GM21717 (cell line): ENCODE measurements around the gene TEAD1.
"Not testable (repeated sequence)": the region's sequence is repeated elsewhere in the genome, so short reads cannot be mapped to it uniquely, and the experiment has no call there.

Source experiments
- ATAC-seq: cut with Tn5 transposase; IDR thresholded peaks from one replicate; pipeline ENCODE4 v1.9.1; 2021; ENCODE audit warnings: mild to moderate bottlenecking, moderate library complexity; ENCODE audit not compliant: unreplicated experiment

Gene TEAD1

GRCh38 chr11:12856338-12856737, 182.1 kb downstream of the TEAD1 start:
- no peak for ATAC-seq

DNA sequence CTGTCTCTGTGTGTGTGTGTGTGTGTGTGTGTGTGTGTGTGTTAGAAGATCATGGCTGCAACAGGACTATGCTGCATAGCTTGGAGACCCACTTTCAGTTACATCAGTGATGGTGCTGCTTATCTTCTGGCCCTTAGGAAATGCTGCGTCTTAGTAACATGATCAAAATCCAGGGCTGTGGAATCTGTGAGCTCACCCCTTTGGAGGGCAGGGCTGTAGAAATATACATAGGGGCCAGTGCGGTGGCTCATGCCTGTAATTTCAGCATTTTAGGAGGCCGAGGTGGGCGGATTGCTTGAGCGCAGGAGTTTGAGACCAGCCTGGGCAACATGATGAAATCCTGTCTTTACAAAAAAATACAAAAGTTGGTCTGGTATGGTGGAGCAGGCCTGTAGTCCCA, 183.4 kb downstream of the TEAD1 start:
- ATAC-seq: no peak

- ATAC-seq: no peak
These were observed 185.8 kb downstream of the TEAD1 start for GRCh38 chr11:12859872-12860657.

DNA sequence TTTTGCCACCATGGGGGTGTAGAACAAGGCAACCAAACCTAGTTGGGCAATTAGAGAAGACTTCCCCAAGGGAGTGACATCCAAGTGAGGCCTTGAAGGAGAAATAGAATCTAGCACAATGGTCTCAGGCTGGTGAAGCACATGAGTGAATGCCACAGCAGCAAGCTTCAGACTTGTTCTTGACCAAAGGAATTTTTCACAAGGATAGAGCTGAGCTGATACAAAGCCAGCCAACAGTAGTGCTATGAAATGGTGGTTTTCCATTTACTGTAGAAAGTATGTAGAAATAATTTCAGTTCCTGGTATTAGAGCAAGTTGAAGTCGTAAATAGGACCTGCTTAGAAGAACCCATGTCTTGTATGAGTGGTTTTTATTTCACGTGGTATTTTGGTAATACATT, 186.6 kb downstream of the TEAD1 start:
- ATAC-seq: no peak

GRCh38 chr11:12862696-12863469, 188.7 kb downstream of the TEAD1 start:
- no peak for ATAC-seq

DNA sequence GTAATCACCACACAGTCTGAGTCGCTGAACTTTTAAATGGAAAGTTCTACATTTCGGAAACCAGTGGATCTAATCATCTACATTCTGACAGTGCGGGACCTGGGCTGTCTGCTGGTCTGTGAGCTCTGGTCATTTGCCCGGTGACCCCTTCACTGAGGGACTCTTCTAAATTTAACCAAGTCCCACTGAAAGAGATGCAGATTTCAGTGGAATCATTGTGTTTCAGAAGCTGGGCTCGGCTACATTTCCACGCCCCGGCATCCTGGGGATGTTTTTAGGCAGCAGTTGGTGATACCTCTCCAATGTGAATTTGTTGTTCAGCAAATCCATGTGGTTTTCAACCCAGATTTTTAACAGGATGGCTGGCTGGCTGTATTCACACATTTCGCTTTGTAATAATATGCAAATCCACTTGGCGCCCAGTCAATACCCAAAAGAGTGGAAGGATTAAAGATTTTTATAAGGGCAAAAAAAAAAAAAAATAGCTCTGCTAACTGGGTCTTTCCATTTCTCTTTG, 189.4 kb downstream of the TEAD1 start:
- no peak for ATAC-seq

GRCh38 chr11:12864316-12865156, 190.3 kb downstream of the TEAD1 start:
- ATAC-seq: no peak

DNA sequence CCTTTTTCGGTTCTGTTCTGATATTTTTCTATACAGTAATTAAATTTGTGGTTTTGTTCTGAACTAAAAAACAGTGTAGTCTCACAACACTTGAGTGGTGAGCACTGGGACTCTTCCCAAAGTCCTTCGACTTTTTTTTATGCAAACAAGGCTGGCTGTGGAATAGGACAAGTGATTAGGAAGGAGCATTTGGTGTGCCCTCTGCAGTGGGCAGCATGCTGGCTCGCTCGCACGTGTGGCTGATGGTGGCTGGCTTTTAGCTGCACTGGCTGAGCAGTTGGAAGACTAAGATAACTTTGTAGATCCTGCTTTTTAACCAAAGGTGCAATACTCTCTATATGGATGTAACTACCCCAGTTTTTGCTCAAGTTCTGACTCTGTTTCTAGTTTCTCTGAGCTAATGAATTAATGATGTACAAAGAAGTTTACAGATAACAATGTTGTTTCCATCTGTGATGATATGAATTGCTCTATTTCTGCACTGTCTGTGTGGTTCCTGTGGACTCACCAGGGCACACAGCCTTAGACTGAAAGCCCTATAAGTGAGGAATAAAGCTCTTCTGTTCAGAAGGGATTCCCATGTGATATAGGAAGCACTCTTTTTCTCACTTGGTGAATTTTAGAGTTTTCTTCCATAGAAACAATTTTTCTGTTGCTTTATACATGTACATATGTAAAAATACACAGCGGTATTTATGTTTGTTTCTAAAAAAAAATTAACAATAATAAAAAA, 191.8 kb downstream of the TEAD1 start:
- no peak for ATAC-seq

DNA sequence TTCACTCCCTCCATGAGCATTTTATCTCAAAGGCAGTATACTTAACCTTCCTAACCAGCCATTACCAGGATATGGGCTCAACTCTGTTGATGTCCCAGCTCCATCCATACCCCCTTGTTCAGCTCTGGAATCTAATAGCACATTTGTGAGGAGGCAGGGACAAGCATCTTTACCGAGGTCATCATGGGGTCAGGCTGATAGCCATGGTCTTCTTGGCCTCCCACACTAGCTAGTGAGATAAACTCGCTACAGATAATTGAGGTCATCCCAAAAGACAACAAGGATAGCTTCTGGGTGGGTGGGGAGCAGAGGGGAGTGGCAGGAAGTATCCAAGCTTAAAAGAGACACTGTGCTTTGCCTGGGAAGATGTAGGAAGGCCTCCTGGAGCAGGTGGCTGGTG, 193.3 kb downstream of the TEAD1 start:
- no peak for ATAC-seq

DNA sequence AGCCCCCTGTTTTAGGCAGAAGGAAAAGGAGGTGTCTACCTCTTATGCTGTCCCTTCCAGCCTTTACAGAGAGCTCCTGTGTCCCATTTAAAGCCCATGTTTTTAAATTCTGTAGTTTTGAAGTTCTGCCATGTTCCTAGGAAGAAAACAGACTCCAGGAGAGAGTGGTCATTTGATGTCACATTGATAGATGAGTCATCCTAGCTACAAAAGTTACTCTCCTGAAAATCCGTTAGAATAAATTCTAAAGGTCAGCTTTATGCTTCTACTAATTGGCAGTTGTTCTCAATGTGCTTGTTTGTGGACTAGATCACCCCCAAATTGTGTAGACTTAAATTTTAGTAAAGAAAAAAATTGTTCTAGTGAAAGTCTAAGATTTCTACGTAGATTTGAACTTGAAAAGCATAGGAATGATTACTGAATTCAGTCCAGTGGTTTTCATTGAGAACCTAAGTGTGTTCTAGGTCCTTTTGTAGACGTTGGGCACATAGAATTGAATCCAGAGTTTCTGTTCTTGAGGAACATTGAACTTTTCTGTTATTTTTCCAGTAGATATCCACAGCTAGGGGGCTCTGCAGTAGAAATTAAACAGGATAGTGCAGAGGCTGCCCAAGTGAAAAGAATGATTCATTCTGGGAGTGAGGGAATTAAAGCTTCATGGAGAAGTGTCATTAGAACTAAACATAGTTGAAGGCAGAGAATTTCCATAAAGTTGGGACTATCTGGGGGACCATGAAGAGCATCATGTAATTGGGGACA, 194.3 kb downstream of the TEAD1 start:
- ATAC-seq: no peak

DNA sequence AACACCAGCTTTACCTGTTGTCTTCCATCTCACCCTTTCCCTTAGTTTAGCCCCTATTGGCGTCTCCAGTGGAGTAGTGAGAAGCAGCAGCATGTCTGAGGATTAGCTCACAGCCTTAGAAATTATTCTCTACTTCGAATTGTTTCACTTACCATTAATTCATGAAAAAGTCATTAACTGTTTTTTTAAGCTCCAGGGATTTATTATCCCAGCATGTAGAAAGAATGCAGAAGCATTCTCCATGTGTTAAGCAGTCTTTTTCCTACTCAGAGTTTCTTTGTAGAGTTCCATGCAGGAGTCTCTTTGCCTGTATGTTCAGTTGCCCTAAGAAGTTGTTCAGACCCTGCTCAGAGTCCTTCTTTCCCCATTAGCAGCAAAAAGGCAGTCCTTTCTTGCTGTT, 197.0 kb downstream of the TEAD1 start:
- ATAC-seq: no peak

DNA sequence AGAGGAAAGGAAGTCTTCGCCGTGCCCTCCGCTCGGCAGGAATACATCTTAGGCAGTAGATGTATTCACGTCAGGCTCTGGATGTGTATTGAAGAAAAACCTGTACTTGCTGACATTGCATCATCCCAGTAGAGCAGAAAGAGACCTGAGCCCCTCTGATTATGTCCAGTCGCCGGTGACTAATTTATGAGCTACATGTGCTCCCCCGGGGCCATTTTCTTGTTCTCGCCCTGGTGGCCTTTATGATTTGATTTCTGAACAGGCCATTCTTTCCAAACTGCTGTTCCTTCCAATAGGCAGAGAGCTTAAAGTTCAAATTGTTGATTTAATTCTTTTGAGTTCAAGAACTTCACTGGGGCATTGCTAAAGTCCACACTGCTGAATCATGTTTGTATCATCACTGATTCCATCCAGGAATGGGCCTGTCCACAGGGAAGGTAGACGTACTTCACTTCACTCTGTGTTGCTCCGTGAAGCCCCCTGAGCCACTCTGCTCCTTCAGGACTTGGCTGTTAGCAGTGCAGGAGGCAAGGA, 197.6 kb downstream of the TEAD1 start:
- ATAC-seq: no peak

DNA sequence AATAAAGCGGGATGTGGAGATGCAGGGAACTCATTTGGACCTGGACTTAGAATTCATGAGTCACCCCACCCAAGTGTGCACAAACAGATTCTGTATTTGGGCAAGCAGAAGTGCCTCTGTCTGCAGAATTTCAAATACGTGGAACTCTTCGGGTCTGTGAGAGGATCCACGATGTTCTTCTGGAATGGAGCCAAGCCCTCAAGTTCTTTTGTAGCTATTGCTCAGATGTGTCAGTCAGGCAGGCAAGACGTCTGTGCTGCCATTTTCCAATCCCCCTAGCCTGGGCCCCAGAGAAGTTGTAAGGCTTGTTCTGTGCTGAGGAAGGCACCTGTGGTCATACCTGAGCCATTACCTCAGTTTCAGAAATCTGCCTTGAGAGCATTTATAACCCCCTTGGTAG, 202.1 kb downstream of the TEAD1 start:
- no peak for ATAC-seq

DNA sequence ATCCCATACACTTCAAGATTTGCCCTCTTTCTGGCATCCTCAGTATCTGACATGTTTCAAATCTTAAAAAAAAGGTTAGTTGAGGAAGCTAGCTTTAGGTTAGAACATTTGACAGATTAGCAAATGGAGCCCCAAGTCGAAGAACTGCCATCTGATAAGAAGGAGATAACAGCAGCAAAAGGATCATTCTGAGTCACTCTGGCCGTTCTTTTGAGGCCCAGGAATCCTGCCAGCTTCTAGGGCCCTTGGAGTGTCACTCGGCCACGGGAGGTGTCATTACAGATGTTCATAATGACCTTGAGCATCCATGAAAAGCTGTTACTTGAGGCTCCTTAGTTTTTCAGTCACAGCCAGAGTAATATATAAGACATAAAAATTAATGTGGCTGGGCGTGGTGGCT, 202.8 kb downstream of the TEAD1 start:
- ATAC-seq: no peak

GRCh38 chr11:12877508-12877907, 203.3 kb downstream of the TEAD1 start:
- ATAC-seq: not testable (repeated sequence)

DNA sequence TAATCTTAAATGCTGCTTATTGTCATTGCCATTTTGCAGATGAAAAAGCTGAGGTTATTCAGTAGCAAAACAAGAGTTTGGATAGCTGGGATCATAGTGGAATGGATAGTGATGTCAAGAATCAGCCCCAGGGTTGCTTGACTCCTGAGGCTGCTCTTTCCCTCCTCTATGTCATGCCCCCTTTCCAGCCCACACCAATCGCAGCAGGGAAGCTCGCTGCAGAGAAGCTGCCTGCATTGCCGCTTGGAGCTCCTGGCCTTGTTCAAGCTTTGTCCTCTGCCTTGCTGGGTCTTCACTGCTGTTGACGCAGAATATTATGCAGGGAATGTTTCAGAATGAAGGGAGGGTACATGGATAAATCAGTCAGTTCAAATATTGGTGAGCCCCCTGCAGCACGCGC, 206.1 kb downstream of the TEAD1 start:
- ATAC-seq: no peak

GRCh38 chr11:12882670-12883069, 208.4 kb downstream of the TEAD1 start:
- no peak for ATAC-seq

DNA sequence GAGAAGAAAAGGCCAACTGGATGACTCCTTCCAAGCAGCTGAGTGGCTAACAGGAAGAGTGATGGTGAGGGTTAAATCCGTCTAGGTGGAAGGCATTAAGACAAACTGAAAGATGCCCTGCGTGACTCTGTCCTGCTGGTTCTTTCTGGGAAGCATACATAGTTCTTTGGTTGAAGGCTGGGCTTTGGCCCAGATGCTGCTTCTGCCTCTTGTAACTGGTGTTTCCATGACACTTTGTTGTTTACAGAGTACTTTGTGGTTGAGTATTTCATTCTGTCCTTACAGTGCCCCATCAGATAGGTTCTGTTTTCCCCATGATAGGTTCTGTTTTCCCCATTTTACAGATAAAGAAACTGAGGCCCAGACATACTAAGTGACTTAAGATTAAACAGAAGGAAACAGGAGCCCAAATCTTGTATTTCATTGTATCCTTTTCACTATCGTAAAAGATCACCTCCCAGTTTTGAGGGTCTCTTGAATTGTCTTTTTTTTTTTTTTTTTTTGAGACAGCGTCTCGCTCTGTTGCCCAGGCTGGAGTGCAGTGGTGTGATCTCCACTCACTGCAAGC, 210.6 kb downstream of the TEAD1 start:
- ATAC-seq: no peak

GRCh38 chr11:12885717-12886239, 211.6 kb downstream of the TEAD1 start:
- ATAC-seq: no peak
